LNCaP clone FGC (cell line): Measurements from ENCODE around the gene RIOK3.

Source experiments
- DNase-seq: peaks from one replicate; pipeline ENCODE4 v3.0.0-alpha.2; 2011; ENCODE audit warnings: low read depth
- H3K4me3 ChIP-seq: 2 replicates; pipeline ENCODE4 v1.5.1; 2011; ENCODE audit warnings: mild to moderate bottlenecking, low read depth, low read length, control low read depth
- TF ChIP-seq, protein P1 (sequence below): IDR thresholded peaks from 2 replicates; pipeline ENCODE4 v1.5.1; 2012; ENCODE audit warnings: mild to moderate bottlenecking; ENCODE audit not compliant: control insufficient read depth, insufficient read depth; ENCODE audit errors: extremely low read depth

RIOK3 gene

GRCh38 chr18:23526501-23527063, 73.5 kb downstream of the RIOK3 start:
- TF ChIP-seq, protein P1, sequence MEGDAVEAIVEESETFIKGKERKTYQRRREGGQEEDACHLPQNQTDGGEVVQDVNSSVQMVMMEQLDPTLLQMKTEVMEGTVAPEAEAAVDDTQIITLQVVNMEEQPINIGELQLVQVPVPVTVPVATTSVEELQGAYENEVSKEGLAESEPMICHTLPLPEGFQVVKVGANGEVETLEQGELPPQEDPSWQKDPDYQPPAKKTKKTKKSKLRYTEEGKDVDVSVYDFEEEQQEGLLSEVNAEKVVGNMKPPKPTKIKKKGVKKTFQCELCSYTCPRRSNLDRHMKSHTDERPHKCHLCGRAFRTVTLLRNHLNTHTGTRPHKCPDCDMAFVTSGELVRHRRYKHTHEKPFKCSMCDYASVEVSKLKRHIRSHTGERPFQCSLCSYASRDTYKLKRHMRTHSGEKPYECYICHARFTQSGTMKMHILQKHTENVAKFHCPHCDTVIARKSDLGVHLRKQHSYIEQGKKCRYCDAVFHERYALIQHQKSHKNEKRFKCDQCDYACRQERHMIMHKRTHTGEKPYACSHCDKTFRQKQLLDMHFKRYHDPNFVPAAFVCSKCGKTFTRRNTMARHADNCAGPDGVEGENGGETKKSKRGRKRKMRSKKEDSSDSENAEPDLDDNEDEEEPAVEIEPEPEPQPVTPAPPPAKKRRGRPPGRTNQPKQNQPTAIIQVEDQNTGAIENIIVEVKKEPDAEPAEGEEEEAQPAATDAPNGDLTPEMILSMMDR: no peak
- H3K4me3 ChIP-seq: no peak overlapping the region

DNA sequence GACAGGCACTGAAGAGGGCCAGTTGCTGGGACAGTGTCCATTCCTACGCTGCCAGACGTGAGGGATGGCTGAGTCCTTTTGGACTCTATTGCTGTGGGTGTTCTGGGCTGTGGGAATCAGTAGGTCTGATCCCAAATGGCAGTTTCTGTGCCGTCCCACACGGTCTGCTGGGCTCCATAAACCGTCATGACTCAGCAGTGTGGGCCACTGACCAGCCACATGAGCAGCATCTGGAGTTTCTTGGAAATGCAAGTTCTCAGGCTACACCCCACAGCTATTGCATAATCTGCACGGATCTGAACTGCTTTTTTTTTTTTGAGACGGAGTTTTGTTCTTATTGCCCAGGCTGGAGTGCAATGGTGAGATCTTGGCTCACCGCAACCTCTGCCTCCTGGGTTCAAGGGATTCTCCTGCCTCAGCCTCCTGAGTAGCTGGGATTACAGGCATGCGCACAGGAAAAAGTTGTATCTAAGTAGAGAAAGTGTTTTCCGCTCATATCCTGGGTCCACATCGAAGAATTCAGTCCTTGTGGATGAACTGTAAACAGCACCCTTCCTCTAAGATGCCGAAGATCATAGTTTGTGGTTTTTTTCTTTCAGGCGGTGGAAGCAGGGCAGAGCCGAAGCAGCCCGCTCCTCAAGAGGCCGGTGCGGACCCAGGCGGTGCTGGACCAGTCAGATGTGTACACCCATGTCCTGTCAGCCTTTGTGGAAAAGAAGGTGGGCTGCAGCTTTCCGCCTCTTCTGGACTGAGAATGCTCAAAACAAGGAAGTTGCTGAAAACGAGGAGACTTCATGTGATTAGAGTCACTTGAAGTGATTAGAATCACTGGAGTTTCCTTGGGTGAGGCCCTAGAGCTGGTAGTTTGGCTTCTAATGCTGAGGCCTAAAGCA, 75.7 kb downstream of the RIOK3 start:
- TF ChIP-seq, protein P1: no peak
- no peak overlapping the region for H3K4me3 ChIP-seq
- no peak for DNase-seq

More at GRCh38 chr18:23526501-23527063, 73.5 kb downstream of the RIOK3 start:
- no peak for DNase-seq

DNA sequence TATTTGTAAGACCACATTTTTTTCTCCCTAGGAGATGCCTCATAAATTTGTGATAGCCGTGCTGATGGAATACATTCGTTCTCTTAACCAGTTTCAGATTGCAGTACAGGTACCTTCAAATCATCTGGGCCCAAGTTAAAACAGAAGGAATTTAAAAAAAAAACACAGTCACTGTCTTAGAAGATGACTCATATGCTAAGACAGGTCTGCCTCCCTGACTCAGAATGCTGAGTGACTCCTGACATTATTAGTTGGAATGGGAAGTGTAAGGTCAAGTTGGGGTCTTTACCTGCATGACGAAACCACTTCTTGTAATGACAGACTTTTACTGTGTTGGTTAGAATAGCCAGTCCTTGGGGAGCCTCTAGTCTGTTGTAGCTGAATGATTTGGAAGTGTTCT, 76.5 kb downstream of the RIOK3 start:
- H3K4me3 ChIP-seq: no peak overlapping the region
- TF ChIP-seq, protein P1: no peak
- no peak for DNase-seq

- no peak for DNase-seq
- no peak overlapping the region for H3K4me3 ChIP-seq
- TF ChIP-seq, protein P1: no peak
Observed at GRCh38 chr18:23530195-23530594, 77.1 kb downstream of the RIOK3 start.

GRCh38 chr18:23531912-23532311, 78.8 kb downstream of the RIOK3 start:
- H3K4me3 ChIP-seq: no peak overlapping the region
- DNase-seq: no peak
- TF ChIP-seq, protein P1: no peak
